Mesenteric fat pad (tissue), 1 donor: ENCODE measurements around the gene SHISAL2A. TPM values are rescaled to one million over a fixed set of nuclear protein-coding genes. Genes with fewer than 3 reads are reported as not detected.

Source experiments
- DNase-seq: peaks from one replicate; pipeline ENCODE4 v3.0.0-alpha.2; 2020; ENCODE audit warnings: low spot score
- total RNA-seq: library from RNA; stranded (reverse); fragmentation: NEBNext Ultra II Directional; extraction: Animal tissue kit (Norgen Biotek cat#: 25700); gene quantifications from one replicate; pipeline ENCODE4 v1.2.1, GENCODE V29; 2021
- donor health status: DM: yes; HTN: yes; CAD: no.

SHISAL2A gene
- total RNA-seq, 1 donor from 2014 or later = not detected

DNA sequence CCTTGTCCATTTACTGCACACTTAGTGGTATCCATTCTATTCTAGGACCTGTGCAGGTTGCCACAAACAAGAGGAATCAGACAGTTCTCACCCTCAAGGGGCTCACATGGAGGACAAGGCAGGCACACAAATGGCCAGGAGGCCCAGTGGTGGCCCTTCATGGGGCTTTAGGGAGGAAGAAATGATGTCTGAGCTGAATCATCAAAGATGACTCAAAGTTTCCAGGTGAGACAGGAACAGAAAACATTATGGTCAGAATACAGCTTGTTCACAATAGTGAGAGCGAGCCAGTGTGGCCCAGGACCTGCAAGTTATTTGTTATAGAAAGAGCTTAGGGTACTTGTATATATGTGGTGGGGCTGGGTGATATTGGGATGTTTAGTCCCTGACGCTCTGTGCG is 26.4 kb downstream of the SHISAL2A start:
- no peak for DNase-seq

DNA sequence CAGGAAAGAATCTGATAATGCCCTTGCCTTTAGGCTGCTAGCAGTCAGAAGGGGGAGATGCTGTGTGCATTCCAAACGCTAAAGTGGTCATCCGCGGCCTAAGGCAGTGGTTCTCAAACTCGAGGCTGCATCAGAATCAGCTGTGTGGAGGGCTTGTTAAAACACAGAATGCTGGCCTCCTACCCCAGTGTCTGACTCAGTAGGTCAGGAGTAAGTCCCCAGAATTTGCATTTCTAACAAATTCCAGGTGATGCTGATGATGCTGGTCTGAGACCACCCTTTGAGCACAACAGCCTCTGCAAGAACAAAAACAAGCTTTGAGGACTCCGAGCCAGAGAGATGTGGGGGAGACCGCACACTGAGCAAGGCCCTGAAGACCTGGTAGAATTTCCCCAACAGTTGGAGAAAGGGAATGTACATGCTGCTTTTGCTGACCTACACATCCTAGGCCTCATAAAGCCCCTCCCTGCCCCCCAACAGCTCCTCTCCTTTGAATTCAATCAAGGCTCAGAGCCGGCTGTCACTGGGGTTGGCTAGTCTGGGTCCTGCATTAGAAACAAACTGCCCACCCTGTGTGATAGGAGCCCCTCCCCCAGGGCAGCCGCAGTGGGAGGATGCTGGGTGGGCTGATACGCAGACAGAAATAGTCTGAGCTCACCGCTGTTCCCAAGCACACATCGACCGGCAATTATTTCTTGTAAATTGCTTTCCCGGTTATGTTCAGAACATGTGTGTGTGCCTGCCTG is 27.1 kb downstream of the SHISAL2A start:
- no peak for DNase-seq

DNA sequence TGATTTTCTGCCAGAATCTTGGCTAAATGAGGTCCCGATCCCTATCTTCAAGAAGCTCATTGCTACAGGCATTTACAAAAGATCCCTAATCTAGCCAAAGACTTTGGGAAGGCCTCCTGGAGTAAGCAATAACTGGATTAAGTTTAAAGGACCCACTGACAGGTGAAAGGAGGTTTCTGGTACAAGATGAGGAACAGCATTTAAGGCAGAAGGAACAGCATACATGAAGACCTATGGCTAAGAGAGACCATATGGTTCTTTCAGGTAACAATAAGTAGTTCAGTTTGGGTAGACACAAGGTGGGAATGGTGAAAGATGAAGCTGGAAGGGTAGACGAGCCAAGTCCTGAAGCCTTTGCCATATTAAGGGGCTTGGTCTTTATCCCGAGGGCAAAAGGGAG is 27.8 kb downstream of the SHISAL2A start:
- DNase-seq = no peak

DNA sequence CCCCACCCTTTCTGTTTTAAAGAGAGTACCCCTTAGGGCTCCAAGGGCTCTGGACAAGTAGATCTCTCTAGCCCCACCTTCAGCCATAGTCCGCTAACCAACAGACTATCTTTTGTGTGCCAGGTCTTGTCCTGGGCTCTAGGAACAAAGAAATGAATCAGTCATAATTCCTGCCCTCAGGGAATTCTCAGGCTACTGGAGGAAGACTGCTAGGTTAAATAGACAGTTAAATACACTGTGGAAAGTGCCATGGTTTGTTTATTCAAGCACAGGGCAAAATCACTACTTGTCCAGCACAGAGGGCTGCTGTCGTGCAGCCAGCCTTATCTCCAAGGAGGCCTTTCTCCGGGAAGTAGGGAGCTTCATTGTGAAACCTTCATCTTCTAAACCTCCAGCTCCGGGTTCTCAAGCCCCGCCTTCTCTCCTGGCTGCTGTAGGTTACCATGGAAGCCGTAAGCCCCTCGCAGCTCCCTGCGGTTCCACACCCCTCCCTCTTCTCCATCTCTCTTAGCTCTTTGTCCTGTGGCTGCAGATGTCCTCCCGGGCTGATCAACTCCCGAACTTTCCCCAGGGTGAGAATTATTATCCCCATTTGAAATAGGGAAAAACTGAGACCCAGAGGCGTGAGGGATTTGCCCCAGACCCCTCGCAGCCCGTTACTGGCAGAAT is 29.8 kb downstream of the SHISAL2A start:
- DNase-seq = no peak

DNA sequence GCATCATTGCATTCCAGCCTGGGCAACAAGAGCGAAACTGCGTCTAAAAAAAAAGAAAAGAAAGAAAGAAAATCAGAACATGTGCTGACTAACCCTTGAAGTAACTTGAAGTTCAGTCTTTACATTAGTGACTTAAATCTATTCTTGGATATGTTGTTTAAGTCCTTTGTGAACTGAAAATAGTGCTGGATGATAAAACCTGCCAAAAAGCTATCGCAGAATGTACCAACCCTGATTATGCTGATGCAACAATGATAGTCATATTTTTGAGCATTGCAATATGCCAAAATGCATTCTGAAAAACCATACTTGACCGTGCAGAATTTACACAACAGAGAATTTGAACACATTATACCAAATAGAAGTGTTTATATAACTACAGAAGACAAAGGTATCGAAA is 30.7 kb downstream of the SHISAL2A start:
- DNase-seq = no peak

DNA sequence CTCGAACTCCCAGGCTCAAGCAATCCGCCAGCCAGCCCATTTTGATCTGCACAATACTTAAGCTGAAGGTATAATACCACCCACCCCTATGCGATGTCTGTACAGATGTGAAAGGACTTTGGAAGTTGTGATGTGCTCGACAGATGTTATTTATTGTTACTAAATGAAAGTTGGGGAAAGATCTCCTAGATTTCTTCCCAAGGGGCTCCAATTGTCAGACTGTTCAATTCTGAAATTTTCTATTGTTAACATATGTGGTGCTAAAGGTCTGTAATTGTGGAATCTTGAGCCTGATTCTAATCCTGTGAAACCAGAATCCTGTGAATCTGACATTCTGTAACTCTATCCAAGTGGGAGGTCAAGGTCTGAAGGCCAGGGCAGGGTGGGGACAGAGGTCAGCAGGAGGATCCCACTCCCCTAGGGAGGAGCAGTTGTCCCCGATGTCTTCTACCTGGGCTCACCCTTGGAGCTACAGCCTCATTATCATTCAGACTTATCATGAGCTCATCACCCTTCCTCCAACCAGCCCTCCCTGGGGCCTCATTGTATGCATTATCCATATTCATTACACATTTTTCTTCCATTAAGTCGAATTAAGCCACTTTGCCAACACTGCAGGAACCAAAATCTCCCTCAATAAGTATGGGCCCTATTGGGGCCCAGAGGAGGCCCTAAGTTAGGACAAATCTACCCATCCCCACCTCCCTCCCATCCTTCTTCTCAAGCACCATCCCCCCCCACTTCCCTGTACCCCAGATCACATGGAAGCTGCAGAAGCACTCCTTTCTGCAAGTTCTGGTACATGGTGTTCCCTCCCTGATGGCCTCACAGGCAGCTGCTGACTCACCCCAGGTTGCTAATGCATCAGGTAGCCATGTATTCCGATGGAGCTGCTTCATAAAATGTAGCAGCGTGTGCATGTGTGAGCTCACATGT is 32.3 kb downstream of the SHISAL2A start:
- no peak for DNase-seq

DNA sequence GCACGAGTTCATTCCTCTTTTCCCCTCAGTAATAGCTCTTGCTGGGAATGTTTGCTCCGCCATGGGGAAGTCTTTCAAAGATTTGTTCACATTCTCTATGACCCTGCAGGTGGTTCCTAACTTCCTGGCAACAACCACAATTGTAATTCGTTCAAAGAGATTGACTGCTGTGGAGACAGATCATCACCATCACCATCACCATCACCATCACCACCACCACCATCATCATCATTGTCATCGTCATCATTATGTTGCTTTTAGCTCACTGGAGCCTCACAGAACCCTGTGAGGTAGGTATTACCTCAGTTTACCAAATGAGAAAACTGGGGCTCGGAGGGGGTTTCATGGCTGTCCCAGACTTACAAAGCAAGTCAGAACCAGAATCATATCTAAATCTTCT is 34.3 kb downstream of the SHISAL2A start:
- DNase-seq = no peak

DNA sequence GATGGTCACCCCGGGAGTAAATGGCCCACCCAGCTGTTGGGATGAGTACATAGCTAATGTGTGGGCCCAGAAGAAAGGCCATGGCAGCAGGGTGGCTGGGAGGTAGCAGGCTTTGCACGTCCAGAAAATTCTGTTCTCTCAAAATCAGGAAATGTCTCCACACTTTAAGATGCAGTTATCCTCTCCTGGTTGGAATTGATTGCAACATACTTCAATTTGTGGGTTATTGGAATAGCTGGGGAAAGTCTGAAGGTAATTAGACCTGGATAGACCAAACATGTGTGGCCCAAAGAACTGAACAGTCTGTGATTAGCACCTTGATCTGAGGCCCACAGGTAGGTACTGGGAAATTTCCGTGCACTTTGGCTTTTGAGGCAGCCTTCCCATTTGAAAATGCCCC is 35.0 kb downstream of the SHISAL2A start:
- DNase-seq = no peak

DNA sequence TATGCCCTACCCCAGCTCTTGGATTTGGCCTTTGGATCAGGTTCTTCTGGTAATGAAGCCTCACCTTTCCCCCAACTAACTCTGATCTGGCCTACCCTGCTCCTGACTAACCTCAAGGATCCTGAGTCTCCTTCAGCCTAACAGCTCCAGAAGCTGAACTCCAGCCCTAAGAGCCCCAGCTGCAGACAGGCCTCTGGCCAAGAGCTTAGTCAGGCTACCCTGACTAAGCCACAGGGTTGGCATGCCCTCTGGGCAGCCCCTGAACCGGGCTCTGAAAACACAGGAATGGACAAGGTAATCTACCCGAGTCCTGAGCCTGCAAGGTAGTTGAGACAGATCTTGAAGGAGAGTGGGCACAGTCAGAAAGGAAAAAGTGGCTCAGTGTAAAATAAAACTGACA is 35.7 kb downstream of the SHISAL2A start:
- no peak for DNase-seq

DNA sequence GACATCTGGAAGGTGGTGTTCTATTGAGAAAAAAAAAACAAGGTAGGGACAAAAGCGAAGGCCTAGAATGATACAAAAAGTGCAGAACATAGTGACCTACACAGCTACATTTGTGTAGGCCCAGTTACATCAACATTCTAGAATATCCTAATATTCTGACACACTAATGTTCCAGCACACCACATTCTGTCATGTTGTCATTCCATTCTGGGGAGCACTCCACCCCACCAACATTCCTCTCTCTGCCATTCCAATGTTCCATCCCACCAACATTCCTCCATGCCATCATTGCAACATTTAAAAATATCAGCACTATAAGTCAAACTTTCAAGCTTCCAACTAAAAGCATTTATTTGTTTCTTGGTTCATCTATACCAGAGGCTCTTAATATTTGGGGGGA is 36.7 kb downstream of the SHISAL2A start:
- DNase-seq = no peak

DNA sequence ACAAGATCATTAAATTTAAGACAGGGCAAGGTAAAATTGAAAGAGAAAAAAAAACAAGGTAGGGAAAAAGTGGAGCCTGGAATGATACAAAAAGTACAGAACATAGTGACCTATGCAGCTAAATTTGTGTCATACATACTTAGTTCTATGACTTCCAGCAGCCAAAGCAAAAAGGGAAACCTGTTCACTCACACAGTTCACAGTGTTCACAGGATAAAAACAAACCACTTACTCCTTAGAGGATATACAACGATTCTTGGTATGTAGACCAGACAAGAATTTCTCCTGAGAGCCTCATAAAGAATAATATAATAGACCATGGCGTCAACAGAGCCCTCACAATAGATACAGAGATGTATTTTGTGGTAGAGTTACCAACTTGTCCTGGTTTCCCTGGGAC is 37.6 kb downstream of the SHISAL2A start:
- no peak for DNase-seq

DNA sequence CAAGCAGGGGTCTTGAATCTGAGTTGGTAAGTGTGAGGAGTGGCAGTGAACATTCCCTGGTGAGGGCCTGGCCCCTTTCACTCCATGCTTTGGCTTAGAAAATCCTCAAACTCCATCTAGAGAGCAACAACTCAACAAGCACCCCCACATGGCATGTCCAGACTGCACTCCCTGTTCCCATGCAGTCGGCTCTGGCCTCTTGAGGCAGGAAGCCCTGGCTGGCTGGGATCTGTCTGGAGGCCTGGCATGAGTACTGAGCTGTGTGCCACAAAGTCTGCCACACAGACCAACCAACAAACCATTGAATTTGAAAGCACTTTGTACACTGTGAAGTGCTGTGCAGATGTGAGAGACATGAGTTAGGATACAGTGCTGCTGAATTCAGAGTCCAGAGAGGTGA is 40.0 kb downstream of the SHISAL2A start:
- peak; percentile 24 for DNase-seq

DNA sequence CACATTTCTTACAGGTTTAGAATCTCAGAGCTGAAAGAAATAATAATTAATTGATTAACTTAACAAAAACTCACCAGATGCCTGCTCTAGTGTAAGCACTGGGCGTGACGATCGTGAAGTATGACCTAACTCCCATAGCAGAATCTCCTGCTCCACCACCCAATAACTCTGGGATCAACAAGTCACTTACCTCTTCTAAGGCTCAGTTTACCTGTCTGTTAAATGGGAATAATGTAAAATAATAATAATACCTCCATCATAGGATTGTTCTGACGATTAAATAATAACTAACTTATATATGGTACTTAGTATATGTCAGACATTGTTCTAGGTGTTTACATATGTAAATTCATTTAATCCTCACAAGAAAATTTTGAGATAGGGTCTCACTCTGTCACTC is 40.5 kb downstream of the SHISAL2A start:
- no peak for DNase-seq

DNA sequence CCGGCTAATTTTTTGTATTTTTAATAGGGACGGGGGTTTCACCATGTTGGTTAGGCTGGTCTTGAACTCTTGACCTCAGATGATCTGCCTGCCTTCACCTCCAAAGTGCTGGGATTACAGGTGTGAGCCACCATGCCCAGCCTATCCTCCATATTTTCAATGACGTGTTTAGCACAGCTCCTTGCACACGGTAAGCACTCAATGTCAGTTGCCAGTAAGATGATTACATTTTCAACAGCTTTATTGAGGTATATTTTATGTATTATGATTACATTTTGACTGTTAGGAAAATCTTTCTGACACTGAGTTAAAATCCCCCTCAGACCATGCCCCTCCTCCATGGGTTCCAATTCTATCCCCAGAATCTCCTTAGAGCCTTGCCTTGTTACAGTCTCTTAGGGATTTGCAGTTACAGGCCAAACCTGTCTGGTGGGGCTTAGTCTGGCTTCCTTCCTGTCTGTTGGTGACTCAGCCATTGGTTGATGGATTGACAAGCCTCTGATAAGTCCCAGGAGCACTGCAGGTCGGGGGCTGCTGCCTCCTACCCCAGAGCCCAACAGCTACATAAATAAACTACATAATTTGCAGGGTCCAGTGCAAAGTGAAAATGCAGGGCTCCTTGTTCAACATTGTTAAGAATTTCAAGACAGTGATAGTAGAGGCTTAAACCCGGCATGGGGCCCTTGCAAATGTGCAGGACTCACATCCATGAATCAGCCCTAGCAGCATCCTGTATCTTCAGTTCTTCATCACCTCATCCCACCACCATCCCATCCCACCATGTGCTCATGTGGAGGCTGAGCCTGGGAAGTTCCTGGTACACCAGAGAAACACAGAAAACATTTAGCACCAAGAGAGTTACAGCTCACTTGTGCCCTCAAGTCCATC is 41.8 kb downstream of the SHISAL2A start:
- no peak for DNase-seq

DNA sequence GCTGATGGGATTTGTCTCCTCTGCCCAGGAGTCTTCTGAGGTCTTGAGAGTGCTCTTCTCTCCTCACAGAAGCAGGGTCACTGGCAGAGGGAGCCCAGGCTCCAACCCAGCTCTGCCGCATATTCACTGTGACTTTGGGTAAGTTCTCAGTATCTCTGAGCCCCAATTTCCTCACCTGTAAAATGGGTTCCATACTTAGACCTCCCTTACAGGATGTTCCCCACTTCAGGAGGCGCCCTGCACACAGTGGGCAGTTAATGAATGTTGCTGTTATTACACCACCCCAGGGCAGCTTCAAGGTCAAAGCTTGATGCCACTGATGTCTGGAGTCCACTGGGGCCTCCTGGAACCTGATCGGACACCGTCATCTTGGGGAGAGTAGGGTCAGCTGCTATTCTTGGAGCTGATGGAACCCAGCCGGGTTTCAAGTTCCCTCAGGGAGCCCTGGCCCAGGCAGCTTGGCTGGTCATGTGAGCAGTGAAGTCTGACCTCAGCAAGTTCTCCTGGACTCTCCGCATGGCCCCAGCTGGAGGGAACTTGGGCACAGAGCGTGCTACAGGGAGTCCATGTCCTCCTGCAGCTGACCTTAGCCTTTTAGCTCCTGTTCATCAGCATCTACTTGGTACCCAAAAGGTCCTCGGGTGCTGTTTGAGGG is 43.4 kb downstream of the SHISAL2A start:
- no peak for DNase-seq

DNA sequence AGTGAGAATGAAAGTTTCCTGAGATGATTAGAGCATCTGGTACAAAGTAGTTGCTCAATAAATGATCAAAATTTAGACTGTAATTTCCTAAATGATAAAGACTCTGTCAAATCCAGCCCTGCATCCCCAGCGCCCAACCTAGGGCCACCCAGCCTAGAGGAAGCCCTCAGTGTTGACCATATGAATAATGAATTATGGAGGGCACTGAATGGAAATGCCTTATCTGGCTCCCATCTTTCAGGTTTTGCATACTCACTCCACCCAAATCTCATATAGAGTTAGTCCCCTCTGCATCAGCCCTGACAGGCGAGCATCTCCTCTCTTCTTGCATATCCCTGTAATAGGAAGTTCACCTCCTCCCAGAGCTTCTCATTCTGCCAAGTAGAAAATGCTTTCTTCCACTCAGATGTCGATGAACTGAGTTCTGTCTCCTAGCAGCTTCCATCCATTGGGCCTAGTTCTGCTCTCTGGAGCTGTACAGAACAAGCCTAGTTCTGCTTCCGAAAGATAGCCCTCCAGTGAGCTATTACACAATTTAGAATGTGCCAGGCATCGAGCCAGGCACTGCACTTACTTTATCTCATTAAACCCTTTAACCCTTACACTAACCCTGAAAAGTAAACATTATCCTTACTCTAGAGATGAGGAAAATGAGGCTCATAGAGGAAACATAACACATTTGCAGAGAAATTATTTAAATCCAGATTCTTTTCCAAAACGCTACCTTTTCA is 44.3 kb downstream of the SHISAL2A start:
- no peak for DNase-seq

DNA sequence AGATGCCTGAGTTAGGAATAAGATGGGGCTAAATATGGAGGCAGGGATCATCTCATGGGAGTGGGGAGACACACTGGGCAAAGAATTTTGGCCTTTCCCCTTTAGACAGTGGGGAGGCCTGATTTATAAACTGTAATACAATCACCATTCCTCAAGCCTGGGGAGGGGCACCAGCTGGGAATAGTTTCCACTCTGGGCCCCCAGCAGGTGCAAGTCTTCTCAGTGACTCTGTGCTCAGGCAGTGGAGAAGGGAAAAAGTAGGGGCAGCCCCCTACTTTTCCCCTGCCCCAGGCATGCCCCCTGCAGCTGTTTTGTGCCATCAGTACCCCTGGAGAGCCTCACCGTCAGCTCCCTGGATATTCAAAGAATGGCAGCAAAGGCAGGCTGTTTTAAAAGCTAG is 46.1 kb downstream of the SHISAL2A start:
- DNase-seq = peak; percentile 35

DNA sequence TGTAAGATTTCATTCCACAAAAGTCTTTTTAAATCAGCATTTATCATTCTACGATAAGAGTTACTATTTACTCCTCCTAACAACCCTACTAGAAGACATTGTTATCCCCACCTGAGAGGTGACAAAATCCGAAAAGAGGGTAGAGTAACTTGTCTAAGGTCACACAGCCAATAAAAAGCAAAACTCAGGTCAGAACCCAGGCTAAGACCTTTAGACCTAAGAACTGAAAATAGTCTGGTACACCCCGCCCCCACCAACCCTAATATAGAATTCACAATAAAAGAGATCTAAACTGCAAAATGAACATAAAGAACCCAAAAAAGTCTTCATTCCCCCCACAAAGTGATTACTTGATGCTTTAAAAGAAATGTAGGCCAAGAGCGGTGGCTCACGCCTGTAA is 46.5 kb downstream of the SHISAL2A start:
- no peak for DNase-seq

DNA sequence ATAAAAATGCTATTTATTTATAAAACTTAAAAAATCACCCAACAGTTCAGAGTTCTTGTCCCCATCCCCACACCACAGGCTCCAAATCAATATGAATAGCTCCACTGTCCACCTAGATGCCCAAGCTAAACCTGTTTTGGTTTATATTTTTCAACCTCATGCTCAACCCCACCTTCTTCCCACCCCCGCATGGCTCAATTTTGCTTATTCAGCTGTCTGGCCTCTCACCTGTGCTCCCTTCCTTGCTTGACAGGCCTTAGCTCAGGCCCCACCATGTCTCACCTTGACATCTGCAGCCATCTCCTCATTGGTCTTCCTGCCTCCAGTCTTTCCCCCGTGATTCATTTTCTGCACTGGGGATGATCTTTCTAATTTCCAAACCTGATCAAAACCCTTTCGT is 47.4 kb downstream of the SHISAL2A start:
- no peak for DNase-seq

DNA sequence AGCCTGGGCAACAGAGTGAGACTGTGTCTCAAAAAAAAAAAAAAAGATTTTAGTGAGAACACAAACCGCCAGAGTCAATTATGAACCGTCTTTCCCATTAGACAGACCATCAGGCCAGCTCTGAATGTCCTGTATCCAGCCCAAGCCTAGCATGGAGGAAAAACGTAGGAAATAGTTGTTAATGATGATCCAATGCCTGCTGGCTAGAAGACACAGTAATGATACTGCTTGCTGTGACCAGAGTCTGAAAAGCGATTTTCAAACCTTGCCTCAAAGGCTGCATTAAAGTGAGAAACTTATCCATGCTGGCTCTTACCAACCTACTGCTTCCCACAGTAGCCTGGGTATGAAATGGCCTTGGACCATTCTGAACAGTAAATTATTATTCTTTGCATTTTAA is 48.2 kb downstream of the SHISAL2A start:
- DNase-seq = no peak
